IMR-90 (cell line): ENCODE data around the gene EDN3. TPM values are rescaled to one million over a fixed set of nuclear protein-coding genes. Genes with fewer than 3 reads are reported as not detected.

ENCODE experiments used
- ATAC-seq: fragments of 200-7000 bp; cut with Tn5 transposase; 2 replicates; pipeline ENCODE4 v1.9.1; 2020; ENCODE audit warnings: low read depth, mild to moderate bottlenecking, moderate library complexity
- BruUV-seq: library from RNA; stranded (reverse); fragments of 400-500 nt; replicated peaks from 2 replicates; lab custom pipeline; 2021; lab: Mats Ljungman, UMichigan
- CTCF ChIA-PET: fragments of 300-600 bp; formaldehyde crosslinking; extraction: SDS; loops from one replicate; lab custom pipeline; 2021; ENCODE audit warnings: antibody characterized with exemption; lab: Yijun Ruan, JAX
- POLR2A ChIA-PET: fragments of 300-600 bp; sonication (Branson Sonifier 250); formaldehyde crosslinking; loops from one replicate; lab custom pipeline; 2022; ENCODE audit warnings: antibody characterized with exemption; ENCODE audit not compliant: unreplicated experiment; lab: Charles Lee
- DNase-seq: peaks from one replicate; pipeline ENCODE4 v3.0.0; 2013
- H2AFZ ChIP-seq: replicated peaks from 2 replicates; pipeline ENCODE3; 2013; ENCODE audit warnings: low read length, mild to moderate bottlenecking; ENCODE audit not compliant: poor library complexity
- H2AK5ac ChIP-seq: 2 replicates; pipeline ENCODE4 v1.6.1; 2013; ENCODE audit warnings: low read depth, low read length, inconsistent platforms
- H2AK9ac ChIP-seq: replicated peaks from 2 replicates; pipeline ENCODE3; 2013; ENCODE audit warnings: mild to moderate bottlenecking, low read depth, low read length, moderate library complexity; ENCODE audit not compliant: poor library complexity
- H2BK120ac ChIP-seq: 2 replicates; pipeline ENCODE4 v1.6.1; 2013; ENCODE audit warnings: low read depth, low read length, inconsistent platforms
- H2BK15ac ChIP-seq: 3 replicates; pipeline ENCODE4 v1.6.1; 2013; ENCODE audit warnings: low read depth, low read length, inconsistent platforms
- H2BK20ac ChIP-seq: 2 replicates; pipeline ENCODE4 v1.6.1; 2013; ENCODE audit warnings: low read depth, mild to moderate bottlenecking, inconsistent platforms, low read length, moderate library complexity
- H2BK5ac ChIP-seq: 2 replicates; pipeline ENCODE4 v1.6.1; 2013; ENCODE audit warnings: mild to moderate bottlenecking, low read depth, low read length, inconsistent platforms; ENCODE audit not compliant: poor library complexity, severe bottlenecking
- H3K14ac ChIP-seq: replicated peaks from 2 replicates; pipeline ENCODE4 v1.6.1; 2013; ENCODE audit warnings: low read depth, low read length, inconsistent platforms
- H3K18ac ChIP-seq: 2 replicates; pipeline ENCODE4 v1.6.1; 2013; ENCODE audit warnings: low read depth, low read length, control low read depth
- H3K23ac ChIP-seq: 2 replicates; pipeline ENCODE4 v1.6.1; 2013; ENCODE audit warnings: low read depth, low read length, inconsistent platforms
- H3K27ac ChIP-seq: 2 replicates; pipeline ENCODE4 v1.5.1; 2013; ENCODE audit warnings: mild to moderate bottlenecking, control low read depth, low read length; ENCODE audit not compliant: insufficient read depth
- H3K27me3 ChIP-seq: 2 replicates; pipeline ENCODE4 v1.6.1; 2013; ENCODE audit warnings: low read length; ENCODE audit not compliant: control insufficient read depth, insufficient read depth
- H3K36me3 ChIP-seq: 2 replicates; pipeline ENCODE4 v1.6.1; 2013; ENCODE audit warnings: low read length, mixed read lengths; ENCODE audit not compliant: control insufficient read depth, insufficient read depth
- H3K4ac ChIP-seq: 2 replicates; pipeline ENCODE4 v1.6.1; 2013; ENCODE audit warnings: low read depth, low read length, inconsistent platforms
- H3K4me1 ChIP-seq: 2 replicates; pipeline ENCODE4 v1.6.1; 2013; ENCODE audit warnings: low read length, mixed read lengths; ENCODE audit not compliant: control insufficient read depth, insufficient read depth
- H3K4me2 ChIP-seq: 2 replicates; pipeline ENCODE4 v1.6.1; 2013; ENCODE audit warnings: low read depth, mild to moderate bottlenecking, control low read depth, low read length, moderate library complexity
- H3K4me3 ChIP-seq: 2 replicates; pipeline ENCODE4 v1.5.1; 2013; ENCODE audit warnings: low read depth, mild to moderate bottlenecking, control low read depth, low read length, moderate library complexity; ENCODE audit not compliant: insufficient read depth
- H3K56ac ChIP-seq: 2 replicates; pipeline ENCODE4 v1.6.1; 2013; ENCODE audit warnings: low read length, inconsistent platforms; ENCODE audit not compliant: insufficient read depth; ENCODE audit errors: extremely low read depth
- H3K79me1 ChIP-seq, 2 experiments: 2 replicates each; pipeline ENCODE4 v1.6.1; 2013; ENCODE audit warnings: low read length in 2 of 2, inconsistent platforms in 1 of 2, low read depth in 1 of 2
- H3K9ac ChIP-seq: 2 replicates; pipeline ENCODE4 v1.6.1; 2013; ENCODE audit warnings: low read depth, low read length, control low read depth
- H3K9me1 ChIP-seq: 2 replicates; pipeline ENCODE4 v1.6.1; 2013; ENCODE audit warnings: low read length, inconsistent platforms; ENCODE audit not compliant: insufficient read depth
- H3K9me3 ChIP-seq: 2 replicates; pipeline ENCODE4 v1.6.1; 2013; ENCODE audit warnings: low read length; ENCODE audit not compliant: control insufficient read depth, insufficient read depth
- H4K20me1 ChIP-seq: 2 replicates; pipeline ENCODE4 v1.6.1; 2013; ENCODE audit warnings: low read length, inconsistent platforms; ENCODE audit not compliant: insufficient read depth
- H4K5ac ChIP-seq: 2 replicates; pipeline ENCODE4 v1.6.1; 2013; ENCODE audit warnings: mild to moderate bottlenecking, low read depth, low read length, control low read depth
- H4K8ac ChIP-seq, 2 experiments: 2 replicates each; pipeline ENCODE4 v1.6.1; 2013; ENCODE audit warnings: low read depth in 2 of 2, low read length in 2 of 2, control low read depth in 1 of 2, inconsistent platforms in 1 of 2
- H4K91ac ChIP-seq: 2 replicates; pipeline ENCODE4 v1.6.1; 2013; ENCODE audit warnings: low read depth, low read length, inconsistent platforms; ENCODE audit not compliant: insufficient read depth
- CEBPB ChIP-seq: IDR thresholded peaks from 2 replicates; pipeline ENCODE4 v1.6.1; 2012; ENCODE audit warnings: low read depth, low read length, improper control_type of control experiment
- CHD1 ChIP-seq: IDR thresholded peaks from 2 replicates; pipeline ENCODE4 v1.6.1; 2012; ENCODE audit warnings: low read depth, low read length, improper control_type of control experiment
- ELK1 ChIP-seq: fragments of 150-350 bp; IDR thresholded peaks from 2 replicates; pipeline ENCODE4 v1.6.1; 2016; ENCODE audit warnings: low read depth, mild to moderate bottlenecking, low read length, moderate library complexity, borderline replicate concordance
- FOS ChIP-seq: fragments of 150-350 bp; IDR thresholded peaks from 2 replicates; pipeline ENCODE4 v1.6.1; 2016; ENCODE audit warnings: low read depth, low read length
- MAFK ChIP-seq: IDR thresholded peaks from 2 replicates; pipeline ENCODE4 v1.6.1; 2012; ENCODE audit warnings: low read depth, low read length, improper control_type of control experiment
- MAZ ChIP-seq: IDR thresholded peaks from 2 replicates; pipeline ENCODE4 v1.6.1; 2012; ENCODE audit warnings: low read depth, mild to moderate bottlenecking, low read length, improper control_type of control experiment, moderate library complexity, borderline replicate concordance
- MXI1 ChIP-seq: IDR thresholded peaks from 2 replicates; pipeline ENCODE4 v1.6.1; 2012; ENCODE audit warnings: low read depth, mild to moderate bottlenecking, low read length, moderate library complexity, borderline replicate concordance
- POLR2A ChIP-seq: IDR thresholded peaks from 2 replicates; pipeline ENCODE4 v1.6.1; 2012; ENCODE audit warnings: mild to moderate bottlenecking, low read depth, low read length
- RCOR1 ChIP-seq: IDR thresholded peaks from 2 replicates; pipeline ENCODE4 v1.6.1; 2012; ENCODE audit warnings: mild to moderate bottlenecking, low read length, improper control_type of control experiment; ENCODE audit not compliant: insufficient replicate concordance
- RFX5 ChIP-seq: IDR thresholded peaks from 2 replicates; pipeline ENCODE4 v1.8.0; 2012; ENCODE audit warnings: low read depth, mild to moderate bottlenecking, low read length, moderate library complexity
- SMC3 ChIP-seq: fragments of 150-350 bp; IDR thresholded peaks from 2 replicates; pipeline ENCODE4 v1.6.1; 2016; ENCODE audit warnings: low read depth, mild to moderate bottlenecking, antibody characterized with exemption, low read length, moderate library complexity
- WGBS, 2 experiments: methylation state at CpG; one replicate each; pipeline versions ENCODE4 v1.1.5 to v1.1.7; 2013; ENCODE audit warnings: missing lambda C conversion rate in 2 of 2; ENCODE audit not compliant: insufficient read length in 1 of 2; ENCODE audit errors: extremely low coverage in 2 of 2; 5-methylcytosine and 5-hydroxymethylcytosine counted together
- dilution Hi-C: fragments of 300-500 bp; cut with HindIII; formaldehyde crosslinking; loops from one replicate; pipeline ENCODE4 v1.14.3; 2018; ENCODE audit warnings: low sequenced_read_pairs; ENCODE audit not compliant: unreplicated experiment
- in situ Hi-C: fragments of 300-500 bp; cut with MboI; formaldehyde crosslinking; loops from 3 replicates; pipeline ENCODE4 v1.14.3; 2019; ENCODE audit warnings: low sequenced_read_pairs, inconsistent platforms, mixed read lengths
- intact Hi-C: fragments of 100-400 bp; cut with micrococcal nuclease; formaldehyde crosslinking; loops from 2 replicates; pipeline ENCODE4 v1.10.0; 2022
- polyA plus RNA-seq, 3 experiments: library from polyadenylated mRNA; depleted of rRNA; stranded (reverse); fragments of >200 nt; gene quantifications; 2 replicates each; pipeline ENCODE4 v1.2.3, GENCODE V29; 2012; ENCODE audit warnings: low replicate concordance in 1 of 3
- total RNA-seq: library from RNA; depleted of rRNA; stranded (reverse); fragments of >200 nt; gene quantifications from 2 replicates; pipeline ENCODE4 v1.2.3, GENCODE V29; 2012
- TF ChIP-seq, protein P1 (sequence below): fragments of 150-350 bp; IDR thresholded peaks from 2 replicates; pipeline ENCODE4 v1.6.1; 2017; ENCODE audit warnings: mild to moderate bottlenecking, antibody characterized with exemption, low read length, low read depth
- TF ChIP-seq, protein P2 (sequence below): conservative IDR thresholded peaks from 2 replicates; pipeline ENCODE4 v1.5.1; 2012; ENCODE audit warnings: mild to moderate bottlenecking, low read depth, low read length, improper control_type of control experiment

EDN3 gene
- total and polyA plus RNA-seq, 2 of the 4 experiments (the other 2 are of a cell fraction) = not detected

GRCh38 chr20:59268870-59269269 is 31.5 kb upstream of the EDN3 start:
- no peak overlapping the region for H2AK9ac ChIP-seq
- no peak overlapping the region for H3K4me2 ChIP-seq
- H4K5ac ChIP-seq = no peak overlapping the region
- no peaks in the 10 kb centered on the region for H3K36me3 ChIP-seq
- H3K18ac ChIP-seq = no peak overlapping the region
- TF ChIP-seq RFX5 (no peak), FOS (no peak), MXI1 (no peak), SMC3 (no peak), CHD1 (no peak), MAFK (no peak), RCOR1 (no peak), ELK1 (no peak), POLR2A (no peak), CEBPB (no peak), MAZ (no peak)
- TF ChIP-seq, protein P1, sequence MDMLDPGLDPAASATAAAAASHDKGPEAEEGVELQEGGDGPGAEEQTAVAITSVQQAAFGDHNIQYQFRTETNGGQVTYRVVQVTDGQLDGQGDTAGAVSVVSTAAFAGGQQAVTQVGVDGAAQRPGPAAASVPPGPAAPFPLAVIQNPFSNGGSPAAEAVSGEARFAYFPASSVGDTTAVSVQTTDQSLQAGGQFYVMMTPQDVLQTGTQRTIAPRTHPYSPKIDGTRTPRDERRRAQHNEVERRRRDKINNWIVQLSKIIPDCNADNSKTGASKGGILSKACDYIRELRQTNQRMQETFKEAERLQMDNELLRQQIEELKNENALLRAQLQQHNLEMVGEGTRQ = no peak
- TF ChIP-seq, protein P2, sequence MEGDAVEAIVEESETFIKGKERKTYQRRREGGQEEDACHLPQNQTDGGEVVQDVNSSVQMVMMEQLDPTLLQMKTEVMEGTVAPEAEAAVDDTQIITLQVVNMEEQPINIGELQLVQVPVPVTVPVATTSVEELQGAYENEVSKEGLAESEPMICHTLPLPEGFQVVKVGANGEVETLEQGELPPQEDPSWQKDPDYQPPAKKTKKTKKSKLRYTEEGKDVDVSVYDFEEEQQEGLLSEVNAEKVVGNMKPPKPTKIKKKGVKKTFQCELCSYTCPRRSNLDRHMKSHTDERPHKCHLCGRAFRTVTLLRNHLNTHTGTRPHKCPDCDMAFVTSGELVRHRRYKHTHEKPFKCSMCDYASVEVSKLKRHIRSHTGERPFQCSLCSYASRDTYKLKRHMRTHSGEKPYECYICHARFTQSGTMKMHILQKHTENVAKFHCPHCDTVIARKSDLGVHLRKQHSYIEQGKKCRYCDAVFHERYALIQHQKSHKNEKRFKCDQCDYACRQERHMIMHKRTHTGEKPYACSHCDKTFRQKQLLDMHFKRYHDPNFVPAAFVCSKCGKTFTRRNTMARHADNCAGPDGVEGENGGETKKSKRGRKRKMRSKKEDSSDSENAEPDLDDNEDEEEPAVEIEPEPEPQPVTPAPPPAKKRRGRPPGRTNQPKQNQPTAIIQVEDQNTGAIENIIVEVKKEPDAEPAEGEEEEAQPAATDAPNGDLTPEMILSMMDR = no peak
- H3K9me3 ChIP-seq = no peaks in the 10 kb centered on the region
- H2AK5ac ChIP-seq = no peak overlapping the region
- no peak overlapping the region for H3K27ac ChIP-seq
- intact Hi-C loops (no loop called here), in situ Hi-C loops (no loop called here), dilution Hi-C loops (no loop called here)
- no peak overlapping the region for H3K9ac ChIP-seq
- H2BK120ac ChIP-seq = no peak overlapping the region
- no peak overlapping the region for H4K91ac ChIP-seq
- H3K4ac ChIP-seq = no peak overlapping the region
- DNase-seq = no peak
- WGBS, 2 experiments = no CpG with 5 or more reads among the region's 3 CpGs
- H4K8ac ChIP-seq = no peak overlapping the region
- CTCF ChIA-PET = no interaction called here
- H3K27me3 ChIP-seq = no peaks in the 10 kb centered on the region; the same call in 1 of the 2 replicates
- ATAC-seq = no peak
- H2BK5ac ChIP-seq = no peak overlapping the region
- no peak overlapping the region for H3K23ac ChIP-seq
- no peak overlapping the region for H2BK20ac ChIP-seq
- H3K9me1 ChIP-seq = no peaks in the 10 kb centered on the region
- H3K79me1 ChIP-seq = no peaks in the 10 kb centered on the region
- no peak overlapping the region for H3K4me3 ChIP-seq
- no peak overlapping the region for H3K14ac ChIP-seq
- no peak overlapping the region for H3K56ac ChIP-seq
- POLR2A ChIA-PET = no interaction called here
- H2AFZ ChIP-seq = no peak overlapping the region
- no peak overlapping the region for H2BK15ac ChIP-seq
- no peaks in the 10 kb centered on the region for H4K20me1 ChIP-seq
- BruUV-seq = no TSS peak
- no peaks in the 10 kb centered on the region for H3K4me1 ChIP-seq
